ENCODE measurements around the gene THRB.

Gene THRB

DNA sequence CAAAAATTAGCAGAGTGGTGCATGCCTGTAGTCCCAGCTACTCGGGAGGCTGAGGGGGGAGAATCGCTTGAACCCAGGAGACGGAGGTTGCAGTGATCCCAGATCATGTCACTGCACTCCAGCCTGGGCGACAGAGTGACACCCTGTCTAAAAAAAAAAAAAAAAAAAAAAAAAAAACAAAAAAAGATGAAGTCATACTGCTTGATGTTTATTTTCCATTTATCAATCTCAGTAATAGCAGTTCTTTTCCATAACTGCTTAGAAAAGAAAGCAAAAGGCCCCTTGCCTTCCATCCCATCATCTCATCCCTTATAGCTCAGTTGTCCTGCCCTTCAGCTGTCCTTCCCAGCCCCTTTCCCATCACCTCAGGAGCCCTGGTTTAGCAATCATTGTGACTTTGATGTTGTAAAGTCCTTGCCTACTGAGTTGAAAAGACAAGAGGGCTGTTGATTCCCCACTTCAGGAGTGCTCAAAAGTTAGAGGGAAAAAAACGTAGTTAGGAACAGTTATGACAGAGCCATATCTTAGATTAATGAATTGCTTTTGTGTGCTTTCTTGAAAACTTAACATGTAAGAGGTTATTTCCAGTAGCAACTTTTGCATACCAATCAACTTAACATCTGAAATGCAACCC, 18.0 kb upstream of the THRB start:
- TF ChIP-seq MYC (IDR thresholded peaks at IDR 0.05; ENCODE audit: low read depth, low read length) (no peak), POLR2A (IDR thresholded peaks at IDR 0.05; ENCODE audit: extremely low read depth, insufficient read length) (no peak)
- TF ChIP-seq, protein P1, sequence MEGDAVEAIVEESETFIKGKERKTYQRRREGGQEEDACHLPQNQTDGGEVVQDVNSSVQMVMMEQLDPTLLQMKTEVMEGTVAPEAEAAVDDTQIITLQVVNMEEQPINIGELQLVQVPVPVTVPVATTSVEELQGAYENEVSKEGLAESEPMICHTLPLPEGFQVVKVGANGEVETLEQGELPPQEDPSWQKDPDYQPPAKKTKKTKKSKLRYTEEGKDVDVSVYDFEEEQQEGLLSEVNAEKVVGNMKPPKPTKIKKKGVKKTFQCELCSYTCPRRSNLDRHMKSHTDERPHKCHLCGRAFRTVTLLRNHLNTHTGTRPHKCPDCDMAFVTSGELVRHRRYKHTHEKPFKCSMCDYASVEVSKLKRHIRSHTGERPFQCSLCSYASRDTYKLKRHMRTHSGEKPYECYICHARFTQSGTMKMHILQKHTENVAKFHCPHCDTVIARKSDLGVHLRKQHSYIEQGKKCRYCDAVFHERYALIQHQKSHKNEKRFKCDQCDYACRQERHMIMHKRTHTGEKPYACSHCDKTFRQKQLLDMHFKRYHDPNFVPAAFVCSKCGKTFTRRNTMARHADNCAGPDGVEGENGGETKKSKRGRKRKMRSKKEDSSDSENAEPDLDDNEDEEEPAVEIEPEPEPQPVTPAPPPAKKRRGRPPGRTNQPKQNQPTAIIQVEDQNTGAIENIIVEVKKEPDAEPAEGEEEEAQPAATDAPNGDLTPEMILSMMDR (IDR thresholded peaks at IDR 0.05; ENCODE audit: low read depth, low read length): no peak
- TF ChIP-seq, protein P2, sequence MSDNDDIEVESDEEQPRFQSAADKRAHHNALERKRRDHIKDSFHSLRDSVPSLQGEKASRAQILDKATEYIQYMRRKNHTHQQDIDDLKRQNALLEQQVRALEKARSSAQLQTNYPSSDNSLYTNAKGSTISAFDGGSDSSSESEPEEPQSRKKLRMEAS (IDR thresholded peaks at IDR 0.05; ENCODE audit: low read depth, low read length): no peak
- DNase-seq (ENCODE audit: low read depth): no peak
- H3K4me3 ChIP-seq (ENCODE audit: low read depth, low read length): no peak overlapping the region

DNA sequence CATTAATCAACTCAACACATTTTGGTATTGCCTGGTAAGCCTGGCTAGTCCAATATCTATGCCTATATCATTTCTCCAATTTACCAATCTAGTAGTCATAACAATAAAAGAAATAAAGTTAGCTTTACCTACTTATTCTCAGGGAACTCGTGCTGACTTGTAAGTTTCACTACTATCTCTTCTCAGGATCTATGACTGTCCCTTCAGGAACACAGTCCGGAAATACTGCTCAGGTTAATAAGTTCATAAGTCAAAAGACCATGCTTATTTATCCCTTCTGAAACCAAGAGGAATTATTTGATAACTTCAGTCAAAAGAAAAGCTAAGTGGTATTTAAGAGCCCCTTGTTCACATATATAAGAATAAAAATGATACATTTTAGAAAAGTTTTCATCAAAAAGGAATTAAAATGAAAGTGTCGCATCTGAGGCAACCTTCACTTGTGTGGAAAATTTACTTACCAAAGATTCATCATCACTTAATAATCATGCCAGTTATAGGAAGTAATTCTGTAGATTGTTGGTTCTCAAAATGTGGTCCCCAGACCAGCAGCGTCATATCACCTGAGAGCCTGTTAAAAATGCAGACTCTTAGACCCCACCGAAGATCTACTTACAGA, 15.5 kb upstream of the THRB start:
- DNase-seq (ENCODE audit: low read depth): no peak
- TF ChIP-seq POLR2A (IDR thresholded peaks at IDR 0.05; ENCODE audit: extremely low read depth, insufficient read length) (no peak), MYC (IDR thresholded peaks at IDR 0.05; ENCODE audit: low read depth, low read length) (no peak)
- TF ChIP-seq, protein P2 (IDR thresholded peaks at IDR 0.05; ENCODE audit: low read depth, low read length): no peak
- TF ChIP-seq, protein P1 (IDR thresholded peaks at IDR 0.05; ENCODE audit: low read depth, low read length): no peak
- no peak overlapping the region for H3K4me3 ChIP-seq (ENCODE audit: low read depth, low read length)

DNA sequence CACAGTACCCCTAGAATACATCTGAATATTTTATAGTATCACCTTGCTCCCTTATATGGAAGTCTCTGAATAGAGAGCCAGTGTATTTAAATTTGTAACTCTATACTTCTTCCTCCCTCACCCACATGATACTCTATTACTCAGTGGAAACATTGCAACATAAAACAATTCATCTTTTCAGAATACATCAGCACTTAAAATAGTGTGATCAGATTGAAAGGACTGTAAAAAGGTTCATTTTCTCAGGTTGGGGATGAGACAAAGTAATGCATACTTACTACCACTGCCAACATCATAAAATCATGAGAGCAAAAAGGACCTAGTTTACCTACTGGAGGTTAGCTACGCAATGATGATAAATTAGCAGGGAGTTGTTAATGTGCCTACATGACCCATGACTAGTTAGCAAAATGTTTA, 13.8 kb upstream of the THRB start:
- no peak overlapping the region for H3K4me3 ChIP-seq (ENCODE audit: low read depth, low read length)
- TF ChIP-seq, protein P2 (IDR thresholded peaks at IDR 0.05; ENCODE audit: low read depth, low read length): no peak
- TF ChIP-seq POLR2A (IDR thresholded peaks at IDR 0.05; ENCODE audit: extremely low read depth, insufficient read length) (no peak), MYC (IDR thresholded peaks at IDR 0.05; ENCODE audit: low read depth, low read length) (no peak)
- TF ChIP-seq, protein P1 (IDR thresholded peaks at IDR 0.05; ENCODE audit: low read depth, low read length): no peak
- DNase-seq (ENCODE audit: low read depth): no peak

DNA sequence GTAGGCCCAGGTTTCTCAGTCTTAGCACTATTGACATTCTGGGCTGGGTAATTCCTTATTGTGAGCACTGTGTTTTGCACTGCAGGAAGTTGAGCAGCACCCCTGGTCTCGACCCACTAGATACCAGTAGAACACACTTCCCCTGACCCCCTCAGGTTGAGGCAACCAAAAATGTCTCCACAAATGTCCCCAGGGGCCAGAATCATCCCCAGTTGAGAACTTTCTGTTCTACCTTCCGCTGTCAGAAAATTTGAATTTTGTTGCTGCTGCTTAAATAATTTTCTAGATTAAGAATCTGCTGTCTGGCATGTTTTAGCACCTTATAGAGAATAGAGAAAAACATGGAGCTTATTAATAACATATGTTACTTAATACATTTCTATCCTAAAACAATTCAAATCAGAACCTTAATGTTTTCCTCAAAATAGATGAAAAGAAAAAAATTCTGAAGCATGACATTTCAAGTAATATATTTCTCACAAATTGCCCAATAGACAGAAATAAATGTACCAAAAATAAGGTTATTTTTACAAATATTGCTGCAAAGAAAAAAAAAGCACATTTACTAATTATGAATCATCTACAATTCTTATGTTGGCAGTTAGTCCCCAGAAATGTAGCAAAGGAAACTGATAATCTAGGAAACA, 13.2 kb upstream of the THRB start:
- H3K4me3 ChIP-seq (ENCODE audit: low read depth, low read length): no peak overlapping the region
- TF ChIP-seq, protein P2 (IDR thresholded peaks at IDR 0.05; ENCODE audit: low read depth, low read length): no peak
- TF ChIP-seq MYC (IDR thresholded peaks at IDR 0.05; ENCODE audit: low read depth, low read length) (no peak), POLR2A (IDR thresholded peaks at IDR 0.05; ENCODE audit: extremely low read depth, insufficient read length) (no peak)
- TF ChIP-seq, protein P1 (IDR thresholded peaks at IDR 0.05; ENCODE audit: low read depth, low read length): no peak
- no peak for DNase-seq (ENCODE audit: low read depth)

DNA sequence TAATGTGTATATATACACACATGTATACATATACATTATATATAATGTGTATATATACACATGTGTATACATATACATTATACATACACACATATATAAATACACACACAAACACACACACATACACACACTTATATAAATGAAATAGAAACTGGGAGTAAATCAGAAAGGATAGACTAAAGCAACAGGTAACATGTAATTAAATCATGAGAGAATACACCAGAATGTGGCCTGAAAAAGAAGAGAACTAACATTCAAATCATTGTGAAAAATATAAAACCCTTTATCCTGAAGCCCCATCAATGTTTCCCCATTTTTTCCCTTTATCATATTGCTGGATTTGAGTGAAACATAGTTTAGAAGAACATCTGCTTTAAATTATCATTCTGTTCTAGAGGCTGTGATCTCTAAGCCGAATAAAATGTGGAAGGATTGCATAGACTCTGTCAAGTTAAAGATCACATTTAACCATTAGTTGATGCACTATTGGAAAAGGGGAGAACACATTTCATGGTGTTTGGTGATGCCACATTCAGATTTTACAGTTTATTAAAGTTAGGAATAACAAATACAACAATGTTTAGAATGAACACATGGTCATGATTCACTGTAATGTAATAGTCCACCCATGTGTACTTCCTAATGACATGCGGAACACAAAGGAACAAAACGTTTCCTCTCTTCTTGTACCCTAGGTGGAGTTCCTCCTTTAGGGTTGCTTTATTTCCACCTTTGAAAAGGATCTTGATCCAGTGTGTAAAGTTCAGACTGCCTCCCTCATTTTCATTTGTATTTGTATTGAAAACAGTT, 12.5 kb upstream of the THRB start:
- no peak for DNase-seq (ENCODE audit: low read depth)
- TF ChIP-seq MYC (IDR thresholded peaks at IDR 0.05; ENCODE audit: low read depth, low read length) (no peak), POLR2A (IDR thresholded peaks at IDR 0.05; ENCODE audit: extremely low read depth, insufficient read length) (no peak)
- TF ChIP-seq, protein P2 (IDR thresholded peaks at IDR 0.05; ENCODE audit: low read depth, low read length): no peak
- TF ChIP-seq, protein P1 (IDR thresholded peaks at IDR 0.05; ENCODE audit: low read depth, low read length): no peak
- H3K4me3 ChIP-seq (ENCODE audit: low read depth, low read length): no peak overlapping the region
